NCI-H510A treated with DMSO at 0.1 percent for 48 hours (cell line): ENCODE data around the gene ALPL.

Experiments
- DNase-seq: peaks from one replicate; lab custom pipeline; 2025; lab: John Stamatoyannopoulos, UW

ALPL gene

DNA sequence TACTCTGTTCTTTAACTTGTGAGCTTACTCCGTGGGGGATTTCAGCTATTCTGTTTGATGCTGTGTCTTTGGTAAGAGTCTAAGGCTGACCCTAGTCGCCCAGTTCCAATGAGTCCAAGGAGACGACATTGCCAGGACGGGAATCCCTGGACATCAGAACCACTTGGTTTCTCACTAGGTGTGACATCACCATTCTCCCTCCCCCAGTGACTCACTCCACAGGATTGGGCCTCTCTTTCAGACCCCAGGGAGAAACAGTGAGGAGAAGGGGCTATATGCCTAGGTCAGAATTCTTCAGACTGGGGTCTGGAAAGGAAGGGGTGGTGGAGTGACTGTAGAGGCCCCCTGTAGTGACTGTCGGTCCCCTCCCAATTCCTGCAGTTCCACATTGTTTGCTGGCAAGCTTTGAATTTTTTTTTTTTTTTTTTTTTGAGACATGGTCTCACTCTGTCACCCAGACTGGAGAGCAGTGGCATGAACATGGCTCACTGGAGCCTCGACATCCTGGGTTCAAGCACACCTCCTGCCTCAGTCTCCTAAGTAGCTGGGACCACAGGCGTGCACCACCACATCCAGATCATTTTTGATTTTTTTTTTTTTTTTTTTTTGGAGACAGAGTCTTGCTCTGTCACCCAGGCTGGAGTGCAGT lies 21.3 kb downstream of the ALPL start:
- DNase-seq = no peak

DNA sequence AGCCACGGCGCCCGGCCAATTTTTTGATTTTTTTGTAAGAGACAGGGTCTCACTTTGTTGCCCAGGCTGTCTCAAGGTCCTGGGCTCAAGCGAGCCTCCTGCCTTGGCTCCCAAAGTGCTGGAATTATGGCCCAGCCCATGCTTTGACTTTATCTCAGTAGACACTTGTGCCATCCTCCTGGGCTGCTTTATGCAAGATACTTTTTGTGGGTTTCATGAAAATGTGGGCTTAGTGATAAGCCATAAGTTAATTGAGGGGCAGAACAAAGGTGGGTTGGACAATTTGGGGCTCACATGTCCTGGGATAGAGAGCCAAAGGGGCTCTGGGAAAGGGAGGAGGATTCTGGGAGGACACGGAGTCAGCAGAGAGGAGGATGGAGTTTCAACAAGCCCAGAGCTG lies 22.0 kb downstream of the ALPL start:
- DNase-seq = no peak

DNA sequence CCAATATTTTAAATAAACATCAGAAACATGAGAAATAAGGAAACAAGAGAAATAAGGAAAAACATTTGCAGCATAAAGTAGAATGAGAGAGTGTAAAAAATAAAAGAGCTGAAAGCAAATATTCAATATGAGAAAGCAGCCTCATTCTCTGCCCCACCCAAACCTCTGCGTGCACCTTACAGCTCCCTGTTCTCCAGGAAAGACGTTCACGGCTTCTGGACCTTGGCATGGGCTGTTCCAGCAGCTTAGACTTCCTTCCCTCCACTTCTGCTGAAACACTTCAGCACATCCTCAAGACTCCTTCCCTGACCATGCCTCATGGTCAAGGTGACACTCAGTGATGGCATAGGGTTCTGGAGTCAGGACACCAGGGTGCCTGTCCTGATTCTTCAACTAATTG lies 23.3 kb downstream of the ALPL start:
- no peak for DNase-seq

DNA sequence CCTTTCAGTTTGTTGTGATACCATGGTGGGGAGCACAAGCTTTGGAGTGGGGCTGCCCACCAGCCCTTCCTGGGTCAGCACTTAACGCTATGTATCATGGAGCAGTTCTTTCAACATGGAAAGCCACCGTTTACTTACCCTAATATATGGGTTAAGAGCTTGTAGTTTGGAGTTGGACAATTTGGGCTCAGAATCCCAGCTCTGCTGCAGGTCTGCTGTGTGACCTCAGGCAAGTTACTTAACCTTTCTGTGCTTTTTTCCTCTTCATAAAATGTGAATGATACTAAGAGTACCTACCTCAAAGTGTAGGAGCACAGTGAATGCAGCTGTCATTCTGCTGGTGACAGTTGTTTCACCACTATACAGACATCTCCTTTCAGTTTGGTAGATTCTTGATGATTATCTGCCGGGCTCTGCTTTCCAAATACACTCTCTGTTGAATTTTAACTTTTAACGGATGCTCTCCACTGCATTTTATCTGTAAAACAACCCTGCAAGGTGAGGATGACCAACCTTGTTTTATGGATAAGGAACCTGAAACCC lies 23.8 kb downstream of the ALPL start:
- no peak for DNase-seq

DNA sequence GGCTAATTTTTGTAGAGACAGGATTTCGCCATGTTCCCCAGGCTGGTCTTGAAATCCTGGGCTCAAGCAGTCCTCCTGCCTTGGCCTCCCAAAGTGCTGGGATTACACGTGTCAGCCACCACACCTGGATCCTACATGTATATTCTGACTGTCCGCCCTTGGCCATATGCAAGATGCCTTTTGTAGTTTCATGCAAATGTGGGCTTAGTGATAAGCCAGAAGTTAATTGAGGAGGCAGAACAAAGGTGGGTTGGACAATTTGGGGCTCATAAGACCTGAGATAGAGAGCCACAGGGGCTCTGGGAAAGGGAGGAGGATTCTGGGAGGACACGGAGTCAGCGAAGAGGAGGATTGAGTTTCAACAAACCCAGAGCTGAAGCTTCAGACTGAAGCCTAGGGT lies 24.9 kb downstream of the ALPL start:
- DNase-seq = no peak

DNA sequence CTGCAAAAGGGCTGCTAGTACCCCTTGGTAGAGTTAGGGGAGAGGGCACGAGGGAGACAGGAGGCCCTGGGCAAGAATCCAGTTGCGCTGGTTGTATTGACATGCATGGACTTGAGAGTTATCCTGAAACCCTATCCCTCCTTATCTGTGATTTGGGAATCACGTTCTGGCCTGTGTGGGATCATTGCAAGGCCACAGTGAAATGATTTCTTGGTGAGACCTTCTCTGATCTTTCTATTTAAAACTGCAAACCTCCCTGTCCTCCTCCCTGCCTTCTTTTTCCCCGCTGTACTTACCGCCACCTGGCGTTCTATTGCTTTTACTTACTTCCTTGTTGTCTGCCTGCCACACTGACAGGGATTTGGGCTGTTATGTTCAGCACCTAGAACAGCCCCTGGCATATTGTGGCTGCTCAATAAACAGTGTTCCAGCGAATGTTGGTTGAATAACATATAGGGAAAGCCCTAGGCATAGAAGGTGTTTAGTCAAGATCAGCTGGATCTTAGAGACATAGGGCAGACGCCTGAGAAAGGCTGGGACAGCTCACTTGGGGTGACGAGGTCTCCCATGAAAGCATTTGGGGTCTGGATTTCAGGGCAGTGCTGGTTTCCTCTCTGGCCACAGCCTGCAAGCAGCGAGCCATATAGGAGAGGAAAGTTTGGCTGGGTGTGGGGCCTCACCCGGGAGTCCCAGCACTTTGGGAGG lies 25.6 kb downstream of the ALPL start:
- peak; percentile 58 for DNase-seq

DNA sequence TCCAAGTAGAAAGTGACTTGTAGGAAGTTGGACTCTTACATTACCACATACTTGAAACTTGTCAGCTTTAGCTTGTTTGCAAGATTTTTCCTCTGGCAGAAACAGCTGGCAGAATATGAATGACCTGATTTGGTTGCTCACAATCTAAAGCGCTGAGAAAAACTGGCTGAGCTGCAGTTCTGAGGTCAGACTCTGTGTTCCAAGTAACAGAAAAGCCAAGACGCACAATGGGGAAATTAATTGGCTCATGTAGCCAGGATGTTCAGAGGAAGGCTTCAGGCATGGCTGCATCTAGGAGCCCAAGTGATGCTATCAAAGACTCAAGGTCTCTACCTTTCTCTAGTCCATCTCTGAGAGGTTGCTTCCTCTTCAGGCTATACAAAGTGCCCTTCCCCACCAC lies 27.0 kb downstream of the ALPL start:
- no peak for DNase-seq

DNA sequence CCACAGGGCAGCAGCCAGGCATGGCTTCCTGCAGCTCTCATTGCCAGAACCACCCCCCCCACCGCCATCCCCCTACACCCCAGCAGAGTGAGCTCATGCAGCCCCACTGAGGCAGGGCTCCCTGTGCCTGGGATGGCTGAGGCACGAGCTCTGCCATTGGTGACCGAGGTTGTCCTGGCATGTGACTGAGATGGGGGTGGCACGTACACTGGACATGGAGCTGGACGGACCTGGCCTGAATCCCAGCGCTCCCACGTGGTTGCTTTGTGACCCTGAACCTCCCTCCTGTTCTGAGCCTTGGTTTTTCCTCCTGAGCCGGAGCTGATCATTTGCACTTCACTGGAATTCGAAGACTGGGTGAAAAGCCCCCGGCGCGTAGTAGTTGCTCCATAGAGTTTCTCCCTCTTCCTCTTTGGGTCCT lies 28.3 kb downstream of the ALPL start:
- DNase-seq = no peak

DNA sequence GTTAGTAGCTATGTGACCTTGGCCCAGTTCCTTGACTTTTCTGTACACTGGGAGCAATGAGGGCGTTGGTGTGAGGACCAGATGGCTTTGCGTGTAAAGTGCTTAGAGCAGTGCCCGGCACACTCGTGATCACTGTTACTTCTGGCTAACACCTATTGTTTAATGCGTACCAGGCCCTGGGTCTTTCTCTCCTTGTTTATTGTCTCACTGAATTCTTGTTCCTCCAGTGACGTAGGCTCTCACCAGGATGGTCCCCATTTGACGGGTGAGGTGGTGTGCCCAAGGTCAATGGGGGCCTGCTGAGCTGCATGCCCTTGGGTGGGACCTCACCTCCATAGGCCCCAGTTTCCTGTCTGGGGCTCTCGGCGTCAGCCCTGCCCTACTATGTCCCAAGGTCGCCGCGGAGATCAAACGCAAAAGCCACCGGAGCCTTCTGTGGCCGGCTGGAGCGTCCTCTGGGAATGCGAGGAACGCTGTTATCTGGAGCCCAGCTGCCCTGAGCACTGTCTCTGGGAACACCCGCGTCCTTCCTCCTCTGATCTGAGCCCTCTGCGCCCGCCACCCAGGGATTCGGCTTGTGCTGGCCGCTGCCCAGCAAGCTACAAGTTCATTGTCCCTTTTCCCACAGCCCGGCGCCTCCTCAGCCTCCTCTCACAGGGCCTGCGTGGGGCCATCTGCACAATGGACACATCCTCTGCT lies 28.9 kb downstream of the ALPL start:
- no peak for DNase-seq

DNA sequence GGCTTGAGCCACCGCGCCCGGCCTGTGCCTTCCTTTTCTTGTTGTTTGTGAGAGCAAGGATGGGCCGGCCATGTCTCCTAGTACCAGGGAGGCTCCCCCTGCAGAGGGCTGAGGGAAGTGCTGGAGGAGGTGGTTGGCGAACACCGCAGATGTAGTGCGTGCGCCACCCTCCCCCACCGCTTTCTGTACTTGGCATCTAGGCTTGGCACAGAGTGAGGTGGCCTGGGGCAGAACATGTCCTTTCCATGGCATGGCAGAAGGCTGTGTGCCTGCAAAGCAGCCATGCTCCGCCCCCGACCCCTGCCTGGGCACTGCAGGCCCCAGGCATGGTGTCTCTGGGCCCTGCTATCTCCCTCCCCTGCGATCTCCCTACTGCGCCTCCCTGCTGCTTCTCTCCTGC lies 30.7 kb downstream of the ALPL start:
- DNase-seq = peak; percentile 36

DNA sequence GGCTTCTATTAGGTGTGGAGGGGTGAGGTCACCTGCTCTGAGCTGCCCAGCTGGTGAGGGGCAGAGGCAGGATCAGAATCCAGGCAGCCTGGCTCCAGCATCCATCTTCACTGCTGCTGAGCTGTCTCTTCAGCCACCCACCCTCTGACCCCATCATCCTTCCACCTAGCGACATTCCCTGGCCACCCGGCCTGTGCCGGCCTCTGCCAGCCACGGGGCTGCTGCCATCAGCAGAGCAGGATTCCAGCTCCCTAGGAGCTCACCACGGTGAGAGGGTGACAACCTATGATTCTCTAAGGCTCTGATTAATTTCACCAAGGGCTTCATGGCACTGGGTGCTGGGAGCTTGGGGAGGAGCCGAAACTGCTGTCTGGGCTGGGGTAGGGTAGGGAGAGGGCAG lies 32.1 kb downstream of the ALPL start:
- DNase-seq = no peak

DNA sequence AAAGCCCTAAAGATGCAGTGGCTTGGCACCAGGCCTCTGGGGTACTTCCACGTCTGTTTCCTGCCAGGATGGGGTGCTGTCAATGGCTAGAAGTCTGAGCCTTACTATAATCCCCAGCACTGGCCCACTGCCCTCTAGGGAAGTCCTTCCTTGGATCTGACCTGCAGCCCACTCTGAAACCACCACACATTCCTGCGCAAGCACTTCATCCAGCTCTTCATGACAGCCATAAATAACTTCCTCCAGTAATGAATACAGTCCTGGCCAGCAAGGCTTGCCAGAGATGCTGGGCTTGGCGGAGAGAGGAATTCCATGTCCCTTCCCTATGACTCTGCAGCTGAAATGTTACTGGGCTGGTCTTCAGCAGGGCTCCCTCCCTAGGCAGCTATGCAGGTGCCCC lies 32.6 kb downstream of the ALPL start:
- DNase-seq = no peak

DNA sequence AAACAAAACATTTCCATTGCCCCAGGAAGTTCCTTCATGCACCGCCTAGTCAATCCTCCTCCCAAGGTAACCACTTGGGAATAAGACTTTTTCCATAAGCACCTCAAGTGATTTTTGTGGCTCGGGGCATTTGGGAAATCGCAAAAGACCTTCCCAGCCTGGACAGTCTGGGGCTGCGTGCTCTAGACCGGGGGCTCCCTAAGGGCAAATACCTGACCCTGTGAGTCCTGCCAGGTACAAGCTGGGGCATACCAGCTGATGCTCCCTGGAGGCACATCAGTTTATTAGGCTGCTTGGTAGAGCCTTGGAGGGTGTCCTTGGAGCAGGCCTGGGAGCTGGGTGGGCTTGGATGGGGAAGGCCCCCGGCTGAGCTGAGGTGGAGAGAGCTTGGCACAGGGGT lies 34.4 kb downstream of the ALPL start:
- no peak for DNase-seq

DNA sequence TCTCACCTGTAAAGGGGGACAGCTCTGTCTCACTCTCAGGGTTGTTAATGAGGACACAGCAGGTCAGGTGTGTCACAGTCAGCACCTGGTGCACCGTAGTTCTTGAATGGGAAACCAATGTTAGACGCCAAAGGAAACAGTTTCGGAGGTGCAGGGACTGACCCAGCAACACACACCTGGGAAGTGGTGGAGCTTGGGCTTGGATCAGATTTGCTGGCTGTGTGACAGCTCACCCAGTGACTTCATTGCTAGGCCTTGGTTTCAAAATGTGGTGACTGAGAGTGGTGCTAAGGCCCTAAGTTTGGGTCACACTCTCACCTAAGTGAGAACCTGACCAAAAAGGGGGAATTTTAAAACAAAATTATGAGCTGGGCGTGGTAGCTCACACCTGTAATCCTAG lies 34.9 kb downstream of the ALPL start:
- no peak for DNase-seq

DNA sequence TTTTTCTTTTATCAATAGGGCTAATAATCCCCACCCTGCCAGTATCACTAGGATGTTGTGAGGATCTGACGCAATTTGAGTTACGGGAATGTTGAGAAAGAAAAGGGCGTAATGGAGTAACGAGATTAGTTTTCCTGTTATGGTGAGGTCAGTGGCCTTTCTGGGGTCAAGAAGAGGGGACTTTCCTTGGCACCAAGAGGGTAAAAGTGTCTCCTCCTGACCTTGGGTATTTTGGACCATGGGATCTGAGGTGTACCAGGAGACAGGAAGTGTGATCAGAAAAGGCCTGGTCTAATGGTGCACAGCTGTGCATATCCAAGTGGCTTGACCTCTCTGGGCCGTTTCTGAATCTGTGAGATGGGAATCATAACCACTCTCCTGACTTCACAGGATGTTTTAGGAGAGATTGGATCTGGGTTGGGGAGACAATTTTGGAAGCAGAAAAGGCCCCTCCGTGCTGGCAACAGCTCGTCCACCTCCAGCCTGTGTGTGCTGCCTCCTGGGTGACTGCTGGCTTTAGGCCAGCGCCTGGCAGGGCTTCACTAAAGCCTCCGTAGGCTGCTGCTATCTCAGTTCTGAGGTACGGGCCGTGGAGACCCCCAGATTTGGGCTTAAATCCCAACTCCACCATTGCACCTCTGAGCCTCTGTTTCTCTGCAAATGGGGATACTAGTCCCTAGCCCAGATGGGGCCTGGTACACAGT lies 37.1 kb downstream of the ALPL start:
- DNase-seq = no peak

DNA sequence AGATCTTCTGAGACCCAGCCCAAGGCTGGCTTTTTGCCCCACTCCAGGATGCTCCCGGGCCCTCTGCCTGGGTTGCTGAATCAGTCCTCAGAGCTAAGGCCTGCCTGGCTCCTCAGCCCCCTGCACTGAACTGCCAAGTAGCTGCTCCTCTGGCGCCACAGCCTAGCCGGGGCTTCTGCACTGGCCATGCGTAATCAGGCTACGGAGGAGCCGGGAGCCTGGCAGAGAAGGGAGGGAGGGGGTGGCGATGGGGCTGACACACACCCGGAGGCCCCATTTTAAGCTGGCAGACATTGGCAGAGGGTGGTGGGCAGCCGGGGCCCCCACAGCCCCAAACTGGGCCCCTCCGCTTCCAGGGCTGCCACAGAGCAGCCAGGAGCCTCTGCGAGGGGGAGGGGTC lies 38.7 kb downstream of the ALPL start:
- no peak for DNase-seq

DNA sequence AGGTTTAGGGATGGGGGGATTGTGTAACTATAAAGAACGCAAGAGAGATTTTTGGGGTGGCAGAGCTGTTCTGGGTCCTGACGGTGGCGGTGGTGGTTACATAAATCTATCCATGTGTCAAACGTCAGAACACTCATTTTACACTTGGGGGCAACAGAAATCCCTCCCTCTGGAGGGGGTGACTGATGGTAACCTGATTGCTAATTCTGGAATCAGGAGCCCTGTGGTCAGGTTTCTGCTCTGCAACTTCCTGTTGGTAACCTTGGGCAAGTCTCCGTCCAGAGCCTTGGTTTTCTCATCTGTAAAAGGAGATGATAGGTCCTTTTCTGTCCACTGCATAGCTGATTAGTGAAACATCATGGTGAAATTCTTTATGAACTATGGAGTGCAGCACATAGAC lies 40.9 kb downstream of the ALPL start:
- no peak for DNase-seq

DNA sequence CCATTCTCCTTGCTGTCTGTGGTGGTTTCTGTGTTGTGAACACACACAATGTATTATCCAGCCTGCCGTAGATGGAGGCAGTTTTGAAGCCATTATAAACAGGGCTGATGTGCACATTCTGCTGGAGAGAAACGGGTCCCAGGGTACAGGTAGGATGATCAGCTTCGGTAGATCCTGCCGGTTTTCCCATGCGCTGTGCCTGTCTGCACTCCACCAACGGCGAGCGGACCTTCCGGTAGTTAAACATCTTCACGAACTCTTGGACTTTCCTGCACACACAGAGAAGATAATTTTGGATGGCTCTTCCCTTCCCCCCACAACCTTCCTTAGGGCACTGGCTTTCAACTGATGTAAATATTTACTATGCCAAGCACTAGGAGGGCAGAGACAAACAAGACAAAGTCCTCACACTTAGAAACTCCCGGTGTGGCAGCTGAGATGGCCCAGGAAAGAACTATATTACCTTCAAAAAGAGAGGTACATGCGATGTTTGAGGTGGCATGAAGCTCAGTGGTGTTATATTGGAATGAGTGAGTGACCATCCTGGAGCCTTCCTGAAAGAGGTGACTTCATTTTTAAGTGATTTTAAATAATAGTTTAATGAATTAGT lies 41.7 kb downstream of the ALPL start:
- peak; percentile 8 for DNase-seq

DNA sequence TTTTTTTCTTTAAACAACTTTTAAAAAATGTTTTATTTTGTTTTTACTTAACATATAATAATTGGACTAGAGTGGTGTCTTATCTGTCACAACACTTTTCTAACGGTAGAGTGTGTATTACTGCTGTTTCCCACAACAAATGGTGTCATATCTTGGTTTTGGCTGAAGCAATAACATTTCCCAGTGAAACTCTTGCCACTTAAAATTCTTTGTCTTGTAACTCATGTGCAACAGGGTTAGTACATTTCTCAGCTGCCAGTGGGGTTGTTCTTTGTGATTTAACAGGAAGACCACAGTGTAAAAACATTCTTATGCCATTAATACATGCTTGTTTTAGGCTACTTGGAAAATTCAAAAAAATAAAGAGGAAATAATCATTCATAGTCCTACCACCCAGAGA lies 43.5 kb downstream of the ALPL start:
- no peak for DNase-seq

DNA sequence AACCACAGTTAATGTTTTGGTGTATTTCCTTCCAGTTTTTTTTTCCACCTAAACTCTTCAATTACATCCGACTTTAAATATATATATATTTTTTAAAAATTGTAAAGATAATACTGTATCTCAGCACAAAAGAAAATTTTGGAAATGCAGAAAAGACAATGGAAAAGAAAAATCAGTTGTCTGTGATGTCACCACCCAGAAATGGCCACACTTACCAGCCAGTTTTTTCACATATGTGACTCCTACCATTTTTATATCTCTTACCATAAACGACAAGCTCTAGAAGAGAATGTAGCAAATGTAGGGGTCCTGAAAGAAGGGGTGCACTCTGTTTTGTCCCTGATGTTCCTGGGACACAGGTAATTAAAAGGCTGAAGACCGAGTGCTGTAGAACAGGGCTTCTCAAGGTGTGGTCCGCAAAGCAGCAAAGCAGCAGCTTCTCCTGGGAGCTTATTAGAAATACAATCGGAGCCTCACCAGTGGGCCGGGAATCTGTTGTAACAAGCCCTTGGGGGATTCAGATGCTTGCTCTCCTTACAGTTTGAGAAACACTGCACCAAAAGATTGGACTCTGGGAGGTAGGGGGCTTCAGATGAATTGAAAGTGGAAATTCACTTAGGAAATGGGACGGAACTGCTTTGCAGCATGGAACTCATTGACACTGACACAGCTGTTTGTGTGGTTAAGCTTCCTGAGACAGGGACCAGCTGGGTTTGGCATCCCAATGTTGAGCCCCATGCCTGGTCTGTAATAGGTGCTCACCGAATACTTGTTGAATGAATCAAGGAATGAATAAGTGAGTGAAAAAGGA lies 44.1 kb downstream of the ALPL start:
- no peak for DNase-seq
